GM21390 (cell line): ENCODE data around the gene ASIC2.

Experiments used
- ATAC-seq: cut with Tn5 transposase; IDR thresholded peaks from one replicate; pipeline ENCODE4 v1.9.1; 2021; ENCODE audit not compliant: unreplicated experiment

ASIC2 gene

DNA sequence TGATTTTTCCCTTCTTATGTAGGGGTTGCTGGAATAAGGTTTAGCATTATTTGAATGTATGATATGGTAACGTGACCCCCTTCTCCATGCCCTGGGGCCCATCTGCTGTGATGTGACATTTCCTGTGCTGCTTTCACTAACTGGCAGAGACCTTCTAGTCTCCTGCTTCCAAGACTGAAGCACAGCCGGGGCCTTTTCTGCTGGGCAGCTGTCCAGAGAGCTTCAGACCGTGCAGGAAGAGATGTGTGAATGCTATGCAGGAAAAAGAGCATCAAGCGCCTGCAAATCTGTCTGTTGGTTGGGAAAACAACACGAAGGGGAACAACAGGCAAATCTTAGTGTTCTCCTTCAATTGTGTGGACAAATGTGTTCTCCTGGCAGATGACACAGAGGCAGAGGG is 173.0 kb downstream of the ASIC2 start:
- ATAC-seq = no peak

DNA sequence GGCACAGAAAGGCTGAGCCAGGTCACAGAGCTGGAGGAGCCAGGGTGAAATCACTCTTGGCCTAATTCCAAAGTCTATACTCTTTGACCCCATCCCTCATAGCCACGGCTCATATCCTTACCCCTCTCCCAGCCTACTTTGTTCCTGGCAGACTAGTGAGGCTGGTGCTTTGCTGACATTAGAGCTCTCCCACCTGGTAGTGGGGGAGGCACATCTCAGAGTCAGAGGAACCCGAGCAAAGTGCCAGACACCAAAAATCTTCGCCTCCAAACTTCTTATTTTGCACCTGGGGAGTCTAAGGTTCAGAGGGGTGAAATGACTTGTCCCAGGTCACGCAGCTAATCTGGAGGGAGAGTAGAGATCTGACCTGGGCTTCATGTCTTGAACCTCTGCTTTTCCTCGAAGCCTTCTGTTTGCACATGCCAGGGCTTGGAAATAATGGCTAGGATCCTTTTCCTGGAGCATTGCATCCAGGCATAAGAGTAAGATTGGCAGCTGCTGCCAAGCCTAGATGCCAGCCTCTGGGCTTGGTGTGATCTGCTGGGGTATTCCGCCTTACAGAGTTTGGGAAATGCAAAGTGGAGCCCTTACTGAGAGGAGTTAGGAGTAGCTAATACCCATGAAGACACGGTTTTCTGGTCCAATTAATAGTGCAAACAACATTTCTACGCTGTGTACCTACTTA is 174.6 kb downstream of the ASIC2 start:
- no peak for ATAC-seq

DNA sequence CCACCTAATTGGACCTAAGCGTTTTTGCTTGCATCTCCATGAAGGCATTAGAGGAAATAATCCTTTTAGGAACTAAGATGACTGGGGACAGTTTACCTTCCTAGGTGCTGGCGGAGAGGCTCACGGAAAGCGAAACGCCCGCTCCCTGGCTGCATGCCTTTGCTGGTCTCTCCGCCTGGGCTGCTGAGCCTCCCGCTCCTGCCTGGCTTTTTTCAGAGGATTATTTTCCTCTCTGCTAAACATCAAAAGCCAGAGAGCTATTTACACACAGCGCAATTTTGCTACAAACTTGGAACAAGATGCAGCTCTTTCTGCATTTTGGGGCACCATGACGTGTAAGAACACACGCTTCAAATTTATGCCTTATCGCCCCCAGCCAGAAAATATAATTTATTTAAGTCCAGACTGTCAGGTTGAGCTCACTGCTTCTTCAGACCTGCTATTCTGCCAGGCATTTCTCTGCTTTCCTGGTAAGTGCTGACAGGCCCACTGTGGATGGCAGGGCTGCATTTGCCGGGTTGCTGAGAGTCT is 177.0 kb downstream of the ASIC2 start:
- no peak for ATAC-seq

DNA sequence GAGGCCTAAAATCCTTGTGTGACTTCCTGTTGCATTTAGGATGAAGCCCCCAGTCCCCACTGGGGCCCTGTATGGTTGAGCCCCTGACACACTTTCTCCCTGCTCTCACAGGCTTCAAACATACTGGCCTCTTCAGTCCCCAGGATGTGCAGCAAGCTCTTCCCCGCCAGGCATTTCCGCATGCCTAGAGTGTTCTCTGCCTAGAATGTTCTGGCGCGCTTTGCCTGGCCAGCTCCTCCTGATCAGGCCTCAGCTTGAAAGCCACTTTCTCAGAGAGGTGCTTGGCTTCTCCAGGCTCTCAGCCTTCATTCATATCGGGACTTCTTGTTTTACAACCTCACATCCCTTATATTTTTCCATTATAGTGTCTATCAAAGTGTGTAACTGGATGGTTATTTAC is 177.7 kb downstream of the ASIC2 start:
- no peak for ATAC-seq

DNA sequence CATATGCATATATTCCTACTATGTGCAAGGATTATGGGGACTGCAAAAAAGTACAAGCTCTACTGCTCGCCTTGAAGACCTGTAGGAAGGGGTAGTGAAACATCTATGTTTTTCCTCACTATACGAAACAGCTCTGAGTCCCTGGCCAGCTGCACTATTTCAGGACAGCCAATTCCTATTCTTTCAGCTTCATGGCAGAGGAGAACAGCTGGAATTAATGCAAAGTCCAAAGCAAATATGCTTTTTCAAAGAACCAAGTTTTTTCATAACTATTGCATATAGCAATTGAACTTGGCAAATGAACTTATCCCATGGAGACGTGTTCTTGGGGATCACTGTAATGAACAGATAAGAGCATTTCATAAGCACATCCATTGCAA is 179.1 kb downstream of the ASIC2 start:
- no peak for ATAC-seq

DNA sequence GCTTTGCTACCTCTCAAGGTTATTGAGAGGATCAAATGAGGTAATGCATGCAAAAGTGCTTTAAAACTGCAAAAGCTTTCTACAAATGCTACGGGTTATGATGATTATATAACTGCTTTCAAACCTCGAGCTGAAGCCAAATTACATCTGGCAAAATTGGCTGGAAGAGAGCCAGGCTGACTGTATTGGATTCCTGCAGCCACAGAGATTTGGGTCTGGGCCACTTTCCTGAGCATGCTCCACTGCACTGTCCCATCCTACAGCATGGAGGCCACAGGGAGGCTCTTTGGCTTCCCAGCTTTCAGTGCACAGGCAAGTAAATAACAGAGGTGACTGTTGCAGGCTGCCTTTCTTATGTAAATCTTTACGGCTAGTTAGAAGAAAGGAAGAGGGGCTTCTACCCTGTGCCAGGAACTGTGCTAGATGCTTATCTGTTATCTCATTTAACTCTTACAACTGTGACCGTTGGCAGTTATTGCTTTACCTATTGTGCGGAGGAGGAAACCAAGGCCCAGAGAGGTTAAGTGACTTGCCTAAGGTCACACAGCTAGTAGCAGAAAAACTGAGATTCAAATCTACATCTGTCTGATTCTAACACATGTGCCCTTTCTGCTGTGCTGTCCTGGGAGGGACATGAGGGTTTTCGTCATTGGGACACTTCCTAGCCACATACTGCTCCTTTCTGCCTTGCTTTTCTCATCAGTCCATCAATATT is 179.7 kb downstream of the ASIC2 start:
- no peak for ATAC-seq

DNA sequence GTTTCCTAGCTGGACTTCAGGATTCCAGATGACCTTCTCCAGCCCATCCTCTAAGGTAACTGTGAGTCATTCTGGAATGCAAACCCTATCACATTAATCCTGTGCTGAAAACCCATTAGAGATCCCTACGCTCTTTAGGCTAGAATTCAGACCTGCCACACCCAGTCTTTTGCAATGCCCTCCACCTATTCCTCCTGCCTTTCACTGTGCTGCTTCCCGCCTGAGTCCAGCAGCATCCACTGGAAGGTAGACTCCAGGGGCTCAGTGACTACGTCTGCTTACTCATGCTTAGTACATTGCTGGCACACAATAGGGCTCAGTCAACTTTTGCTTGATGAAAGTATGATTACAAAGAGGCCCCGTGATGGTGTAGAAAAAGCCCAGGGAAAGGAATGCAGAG is 180.3 kb downstream of the ASIC2 start:
- no peak for ATAC-seq

DNA sequence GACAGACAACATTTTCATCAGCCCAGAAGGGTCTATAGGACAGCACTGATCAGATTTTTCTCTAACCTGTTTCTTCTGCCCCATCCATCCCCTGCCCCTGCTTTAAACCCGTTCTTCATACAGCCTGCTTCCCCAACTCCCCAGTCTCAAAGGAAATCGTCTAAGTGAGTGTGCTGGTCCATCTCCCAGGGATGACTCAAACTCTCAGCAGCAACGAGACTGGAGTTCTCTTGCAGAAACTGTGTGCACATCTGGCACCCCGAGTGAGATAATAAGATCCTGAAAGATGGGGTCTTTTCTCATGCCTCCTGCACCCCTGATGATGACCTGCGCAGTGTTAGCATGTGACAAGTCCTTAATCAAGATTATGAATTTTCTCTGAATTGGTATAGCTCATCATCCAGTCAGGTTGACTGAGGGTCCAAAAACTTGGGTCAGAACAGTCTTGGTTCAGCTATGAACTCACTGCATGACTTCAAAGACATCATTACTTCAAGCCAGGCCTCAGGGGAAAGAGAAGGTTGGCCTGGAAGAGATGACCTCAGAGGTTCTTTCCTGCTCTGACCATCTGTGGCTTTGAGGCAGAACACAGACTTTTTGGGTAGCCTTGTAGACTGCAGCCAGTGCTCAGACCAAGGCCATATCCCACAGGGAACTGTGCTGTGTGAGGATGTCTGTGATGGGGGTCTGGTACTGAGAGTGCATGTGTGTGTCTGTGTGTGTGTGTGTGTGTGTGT is 183.6 kb downstream of the ASIC2 start:
- no peak for ATAC-seq

DNA sequence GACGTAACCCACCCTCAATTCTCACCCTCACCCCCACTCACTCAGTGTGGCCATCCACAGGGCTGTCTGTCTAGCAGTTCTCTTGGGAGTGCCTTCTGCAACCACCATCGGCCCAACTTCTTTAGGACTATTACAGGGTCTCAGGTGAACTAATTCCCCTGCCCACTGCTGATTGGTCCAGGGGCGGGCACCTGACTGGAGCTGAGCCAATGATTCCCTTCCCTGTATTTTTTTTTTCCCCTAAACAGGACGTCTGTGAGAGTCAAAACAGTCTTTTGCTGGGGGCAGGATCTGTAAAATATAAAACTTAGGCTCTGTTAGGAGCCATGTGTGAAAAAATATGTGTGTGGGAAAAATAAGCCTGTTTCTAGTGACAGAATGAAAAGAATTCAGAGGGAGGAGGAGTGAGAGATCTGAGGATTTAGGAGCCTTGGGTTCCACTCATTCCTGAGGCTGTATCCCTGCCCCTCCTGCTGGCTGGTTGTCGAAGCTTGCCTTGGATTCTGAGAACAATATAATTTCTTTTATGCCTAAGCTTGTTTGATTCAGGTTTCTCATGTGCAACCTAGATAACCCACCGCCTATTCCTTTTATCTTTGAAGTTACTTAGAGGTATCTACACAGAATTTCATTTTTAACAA is 186.4 kb downstream of the ASIC2 start:
- no peak for ATAC-seq

DNA sequence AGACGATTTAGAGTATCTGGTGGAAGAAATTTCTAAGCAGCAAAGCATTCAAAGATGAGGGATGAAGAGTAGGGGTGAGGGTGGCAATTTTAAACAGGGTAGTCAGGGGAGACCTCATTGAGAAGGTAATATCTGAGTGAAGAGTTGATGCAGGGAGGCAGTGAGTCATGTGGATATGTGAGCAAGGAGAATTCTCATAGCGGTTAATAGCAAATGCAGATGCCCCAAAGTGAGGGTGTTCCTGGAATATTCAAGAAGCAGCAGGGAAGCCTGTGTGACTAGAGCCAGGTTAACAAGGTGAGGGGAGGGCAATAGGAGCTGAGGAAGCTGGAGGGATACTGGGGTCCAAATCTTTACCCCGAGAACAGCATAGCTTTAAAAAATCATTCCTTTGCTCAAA is 187.2 kb downstream of the ASIC2 start:
- no peak for ATAC-seq

DNA sequence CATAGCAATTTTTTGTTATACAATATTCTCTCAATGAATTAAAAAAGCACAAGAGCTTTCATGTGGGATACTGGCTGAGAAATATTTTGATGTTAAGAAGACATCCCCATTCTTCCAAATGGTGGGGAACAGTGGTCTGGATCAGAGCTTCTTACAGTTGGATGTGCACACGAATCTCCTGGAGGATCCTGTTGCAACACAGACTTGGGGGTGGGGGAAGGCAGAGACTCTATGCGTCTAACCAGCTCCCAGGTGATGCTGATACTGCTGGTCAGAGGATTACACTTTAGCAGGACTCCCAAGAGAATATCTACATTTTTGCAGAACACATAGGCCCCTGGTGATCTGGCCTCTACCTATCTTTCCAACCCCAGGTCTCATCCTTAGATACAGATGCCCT is 193.2 kb downstream of the ASIC2 start:
- ATAC-seq = no peak

DNA sequence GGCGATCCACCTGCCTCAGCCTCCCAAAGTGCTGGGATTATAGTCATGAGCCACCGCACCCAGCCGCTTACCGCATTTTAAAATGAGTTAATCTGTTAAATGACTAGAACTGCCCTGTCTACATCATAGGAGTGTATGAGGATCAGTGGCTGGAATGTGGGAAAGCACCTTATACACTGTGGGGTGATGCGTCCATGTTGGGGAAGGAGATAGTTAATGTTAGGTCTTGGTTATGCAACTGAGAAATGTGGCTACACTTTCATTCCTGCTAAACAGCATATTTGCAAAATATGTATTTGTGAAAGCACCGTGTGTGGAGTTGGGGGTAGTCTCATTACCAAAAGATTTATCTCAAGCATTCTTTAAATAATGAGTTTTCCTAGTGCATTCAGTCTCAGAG is 193.8 kb downstream of the ASIC2 start:
- ATAC-seq = no peak

DNA sequence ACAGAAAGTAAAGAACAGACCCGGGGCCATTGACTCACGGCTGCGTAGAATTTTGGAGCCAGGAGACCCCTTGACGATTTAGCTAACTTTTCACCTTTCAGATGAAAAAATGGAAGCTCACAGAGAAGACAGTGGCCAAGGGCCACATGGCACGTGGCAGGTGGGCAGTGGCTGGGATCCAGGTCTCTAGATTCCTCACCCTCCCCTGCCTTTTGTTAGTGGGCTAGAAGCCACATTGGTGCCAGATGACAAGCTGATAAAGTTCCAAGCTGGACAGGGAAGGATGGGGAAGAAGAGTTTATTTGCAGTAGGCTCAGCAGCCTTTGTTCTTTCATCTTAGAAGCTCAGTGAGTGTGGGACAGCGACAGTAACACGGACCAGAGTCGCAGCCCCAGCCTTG is 195.7 kb downstream of the ASIC2 start:
- no peak for ATAC-seq

DNA sequence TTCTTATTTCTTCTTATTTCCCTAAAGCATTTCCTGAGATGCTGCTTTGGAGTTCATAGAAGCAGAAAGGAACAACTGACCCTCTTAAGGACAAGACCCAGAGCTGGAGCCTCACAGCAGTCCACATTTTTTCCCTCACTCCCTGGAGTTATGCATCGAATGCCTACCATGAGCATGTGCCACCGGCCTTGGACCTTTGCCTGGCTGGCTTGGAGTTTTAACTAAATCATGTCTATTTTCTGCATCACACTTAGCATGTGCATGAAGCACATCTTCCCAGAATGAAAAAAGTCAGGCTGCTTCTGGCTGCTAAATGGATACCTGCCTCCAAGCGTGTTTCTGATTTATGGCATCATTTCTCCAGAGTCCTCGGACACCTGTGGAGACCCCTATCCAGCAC is 196.9 kb downstream of the ASIC2 start:
- ATAC-seq = no peak

DNA sequence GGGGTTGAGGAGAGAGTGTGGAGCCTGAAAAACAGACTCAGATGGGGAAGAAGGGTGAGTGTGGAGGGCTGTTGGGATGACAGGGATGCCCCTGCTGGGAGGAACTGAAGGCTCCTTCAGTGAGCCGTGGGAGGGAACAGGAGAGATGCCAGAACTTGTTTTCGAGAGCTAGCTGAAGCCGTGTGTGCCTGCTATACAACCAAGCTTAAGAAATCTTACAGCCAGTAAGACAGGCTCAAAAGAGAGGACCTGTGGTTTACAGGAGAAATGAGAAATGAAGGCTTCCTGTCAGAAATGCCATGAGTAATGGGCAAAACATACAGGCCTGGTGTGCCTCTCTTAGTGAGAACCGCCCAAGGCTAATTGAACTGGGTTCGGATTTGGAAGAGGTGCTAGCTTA is 201.8 kb downstream of the ASIC2 start:
- ATAC-seq = no peak

DNA sequence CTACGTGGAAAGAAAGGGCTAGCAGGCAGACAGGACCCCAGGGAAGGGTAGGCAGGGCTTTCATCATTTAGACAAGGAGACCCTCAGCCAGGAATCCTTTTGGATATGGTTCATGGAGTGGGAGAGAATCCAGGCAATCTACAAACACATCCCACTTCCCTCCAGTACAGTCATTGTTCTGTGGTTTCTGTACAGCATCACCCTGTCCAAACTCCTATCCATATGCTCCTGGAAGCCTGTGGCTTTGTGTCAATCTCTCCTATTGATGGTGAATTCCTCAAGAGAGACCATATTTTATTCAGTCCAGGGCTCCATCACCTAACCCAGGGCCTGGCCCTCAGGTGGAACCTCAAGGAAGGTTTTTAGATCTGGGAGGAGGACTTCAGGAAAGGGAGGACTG is 202.3 kb downstream of the ASIC2 start:
- no peak for ATAC-seq

DNA sequence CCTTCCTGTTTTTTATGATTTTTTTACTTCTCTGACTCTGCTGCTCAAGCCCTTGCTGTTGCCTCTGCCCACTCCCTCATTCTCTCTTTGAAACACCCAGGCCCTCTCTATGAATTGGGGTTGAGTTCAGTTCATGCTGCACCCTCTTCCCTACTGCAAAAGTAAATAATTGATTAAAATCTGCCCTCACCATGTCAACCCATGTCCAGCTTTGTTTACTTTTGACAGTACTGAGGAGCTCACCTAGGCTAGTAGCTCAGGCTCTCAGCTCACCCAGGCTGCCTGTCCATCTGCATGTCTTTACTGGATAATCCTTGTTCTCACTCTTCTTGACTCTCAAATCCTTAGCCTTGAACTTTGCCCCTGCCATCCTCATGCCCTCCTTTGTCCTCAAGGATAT is 206.2 kb downstream of the ASIC2 start:
- no peak for ATAC-seq

DNA sequence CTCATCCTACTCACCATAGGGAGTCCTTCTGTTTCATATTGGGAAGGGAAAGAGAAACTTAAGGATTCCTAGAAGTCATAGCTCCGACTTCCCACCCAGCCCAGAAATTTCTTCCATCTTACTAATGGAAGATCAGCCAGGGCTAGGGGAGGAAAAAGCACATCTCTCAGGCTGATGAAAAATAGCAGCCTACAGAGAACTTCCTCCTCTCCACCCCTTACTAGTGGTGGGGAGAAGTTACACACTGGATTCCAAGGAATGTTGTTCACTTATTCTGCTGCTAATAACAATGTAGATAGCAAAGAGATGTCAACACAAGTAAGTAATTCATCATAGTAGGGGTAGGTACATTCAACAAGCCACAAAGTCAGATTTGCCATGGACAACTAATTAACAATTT is 207.1 kb downstream of the ASIC2 start:
- ATAC-seq = no peak

DNA sequence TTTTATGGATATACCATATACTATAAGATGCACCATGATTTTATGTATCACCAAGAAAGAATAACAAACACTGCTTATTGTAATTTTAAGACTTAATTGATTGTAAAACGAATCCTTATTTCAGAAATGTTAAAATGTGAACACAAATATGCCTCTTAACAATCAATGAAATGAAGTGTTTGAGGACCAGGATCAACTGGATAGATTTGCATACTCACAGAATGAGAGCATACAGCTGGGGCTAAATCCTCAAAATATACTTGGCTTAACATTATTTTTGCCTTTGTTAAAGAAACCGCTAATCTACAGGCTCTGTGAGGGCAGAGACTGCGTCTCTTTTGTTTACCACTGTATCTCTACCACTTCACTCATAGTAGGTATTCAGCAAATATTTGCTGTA is 207.8 kb downstream of the ASIC2 start:
- ATAC-seq = no peak

DNA sequence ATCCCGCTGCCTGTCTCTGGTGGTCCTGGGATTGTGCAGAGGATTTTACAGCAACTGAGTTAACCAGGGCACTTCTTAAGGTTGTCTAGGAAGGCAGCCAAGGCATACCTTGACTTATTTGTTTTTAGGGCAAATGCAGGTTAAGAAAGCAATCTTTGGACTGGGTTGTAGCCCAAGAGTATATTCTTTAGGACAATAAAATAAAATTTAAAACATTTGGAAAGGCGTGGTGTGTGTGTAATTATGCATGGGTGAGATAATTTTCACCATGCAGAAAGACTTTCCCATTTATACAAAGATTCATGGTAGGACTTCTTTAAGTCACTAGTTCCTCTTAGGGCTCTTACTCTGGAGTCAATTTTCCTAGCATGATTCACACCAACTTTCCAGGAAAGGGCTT is 208.3 kb downstream of the ASIC2 start:
- no peak for ATAC-seq

DNA sequence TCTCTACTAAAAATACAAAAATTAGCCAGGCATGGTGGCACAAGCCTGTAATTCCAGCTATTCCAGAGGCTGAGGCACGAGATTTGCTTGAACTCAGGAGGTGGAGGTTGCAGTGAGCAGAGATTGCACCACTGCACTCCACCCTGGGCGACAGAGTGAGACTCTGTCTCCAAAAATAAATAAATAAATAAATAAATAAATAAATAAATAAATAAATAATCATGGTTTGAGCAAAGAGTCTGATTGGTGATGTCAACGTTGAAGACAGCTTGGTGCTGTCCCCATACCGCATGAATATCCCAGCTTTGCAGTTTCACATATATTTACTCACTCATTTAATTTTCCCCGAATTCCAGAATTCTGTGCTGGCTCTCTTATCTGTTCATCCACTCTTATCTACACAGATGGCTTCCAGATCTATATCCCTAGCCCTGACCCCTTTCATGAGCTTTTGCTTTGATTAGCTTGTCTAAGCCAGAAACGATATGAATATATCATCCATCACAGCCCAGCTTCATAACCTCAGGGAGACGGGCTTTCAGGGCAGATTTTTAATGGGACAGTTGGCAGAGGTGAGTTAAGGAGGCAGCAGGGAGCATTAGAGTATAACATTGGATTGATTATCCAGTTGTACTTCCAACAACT is 210.4 kb downstream of the ASIC2 start:
- ATAC-seq = no peak
